Small intestine (tissue), 7 donors: ENCODE measurements around the gene CDC7. TPM values are rescaled to one million over a fixed set of nuclear protein-coding genes. Genes with fewer than 3 reads are reported as not detected.
A peak's percentile ranks its signal among the peaks of the same experiment; 100 is the strongest.

Experiments used
- DNase-seq, 2 donors: peaks; one replicate each; pipeline versions ENCODE4 v3.0.0 to v3.0.0-alpha.2; 2013
- FAIRE-seq: peaks from 2 replicates; lab custom pipeline; 2012; peaks lifted over from hg19 to GRCh38; lab: Jason Lieb, UNC
- H3K27ac ChIP-seq, 3 donors: one replicate each; pipeline ENCODE4 v1.5.1; 2013; ENCODE audit warnings: low read length in 2 of 3, mild to moderate bottlenecking in 2 of 3, control low read depth in 1 of 3, inconsistent platforms in 1 of 3, low read depth in 1 of 3, moderate library complexity in 1 of 3
- H3K27me3 ChIP-seq, 3 donors: one replicate each; pipeline ENCODE4 v1.6.1; 2013; ENCODE audit warnings: low read length in 3 of 3, inconsistent platforms in 1 of 3; ENCODE audit not compliant: control insufficient read depth in 3 of 3, insufficient read depth in 3 of 3
- H3K36me3 ChIP-seq, 3 donors: one replicate each; pipeline ENCODE4 v1.6.1; 2013; ENCODE audit warnings: low read length in 3 of 3, inconsistent platforms in 1 of 3, low read depth in 1 of 3, mild to moderate bottlenecking in 1 of 3, moderate library complexity in 1 of 3; ENCODE audit not compliant: control insufficient read depth in 3 of 3, insufficient read depth in 2 of 3
- H3K4me1 ChIP-seq, 3 donors: one replicate each; pipeline ENCODE4 v1.6.1; 2013; ENCODE audit warnings: low read length in 2 of 3, inconsistent platforms in 1 of 3, low read depth in 1 of 3, mild to moderate bottlenecking in 1 of 3, moderate library complexity in 1 of 3; ENCODE audit not compliant: control insufficient read depth in 3 of 3, insufficient read depth in 2 of 3
- H3K4me3 ChIP-seq, 3 donors: one replicate each; pipeline ENCODE4 v1.5.1; 2013; ENCODE audit warnings: low read length in 3 of 3, control low read depth in 1 of 3, inconsistent platforms in 1 of 3, low read depth in 1 of 3, mild to moderate bottlenecking in 1 of 3, moderate library complexity in 1 of 3
- H3K9me3 ChIP-seq, 2 donors: one replicate each; pipeline ENCODE4 v1.6.1; 2013; ENCODE audit warnings: low read depth in 1 of 2, low read length in 1 of 2; ENCODE audit not compliant: control insufficient read depth in 2 of 2, insufficient read depth in 1 of 2
- WGBS, 3 donors: extraction: QIAGEN DNeasy Blood & Tissue Kit; methylation state at CpG; one replicate each; pipeline ENCODE4 v1.1.7; 2013; 5-methylcytosine and 5-hydroxymethylcytosine counted together
- polyA plus RNA-seq, 4 donors: library from polyadenylated mRNA; stranded (reverse) in 3 of 4; unstranded in 1 of 4; fragments of 200-250 nt in 3 of 4; fragments of 120-200 nt in 1 of 4; gene quantifications; one replicate each; pipeline versions ENCODE4 v1.2.1 to v1.2.3, GENCODE V29; 2013
- donor health status: healthy with polysubstance abuse.
- donor health status: control.
- donor health status: control.
- donor health status: Bipolar disorder and iron deficiency.
- donor health status: healthy.

CDC7 gene
- polyA plus RNA-seq, 4 donors, result 0.27 to 9.4 (median 3.5) TPM

DNA sequence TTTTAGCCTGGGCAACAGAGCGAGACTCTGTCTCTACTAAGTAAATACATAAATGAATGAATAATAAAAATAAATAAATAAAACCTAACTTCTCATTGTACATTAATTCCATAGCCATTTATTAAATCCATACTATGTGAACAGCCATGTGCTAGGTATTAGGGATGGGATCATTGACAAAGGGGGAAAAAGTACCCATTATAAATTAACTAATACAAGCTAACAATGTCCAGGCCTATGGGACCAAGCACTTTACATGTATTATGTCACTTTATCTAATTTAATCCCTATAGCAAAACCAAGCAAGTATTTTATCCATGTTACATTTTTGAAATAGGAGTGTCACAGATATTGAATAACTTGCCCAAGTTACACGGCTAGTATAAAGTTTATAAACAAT lies 2.6 kb upstream of the CDC7 start:
- Histone ChIP-seq H3K9me3 (no peaks in the 10 kb centered on the region), H3K4me1 (peaks cover 0 to 4% (median 0%) of the 10 kb centered on the region in 3 donors), H3K27me3 (no peaks in the 10 kb centered on the region), H3K4me3 (no peak overlapping the region), H3K27ac (no peak overlapping the region), H3K36me3 (no peaks in the 10 kb centered on the region)
- DNase-seq, result no peak
- FAIRE-seq, result no peak
- 93 to 97% (median 95%) methylated on average over 2 of the region's 2 CpGs for WGBS, 3 donors

- Histone ChIP-seq H3K27ac (no peak overlapping the region), H3K27me3 (no peaks in the 10 kb centered on the region), H3K4me3 (no peak overlapping the region), H3K9me3 (no peaks in the 10 kb centered on the region), H3K36me3 (no peaks in the 10 kb centered on the region), H3K4me1 (peaks cover 0 to 4% (median 0%) of the 10 kb centered on the region in 3 donors)
- WGBS, 3 donors, result 94 to 96% (median 95%) methylated on average over 6 of the region's 6 CpGs
- FAIRE-seq, result no peak
- no peak for DNase-seq
Observed at GRCh38 chr1:91498498-91499245, 2.0 kb upstream of the CDC7 start.

DNA sequence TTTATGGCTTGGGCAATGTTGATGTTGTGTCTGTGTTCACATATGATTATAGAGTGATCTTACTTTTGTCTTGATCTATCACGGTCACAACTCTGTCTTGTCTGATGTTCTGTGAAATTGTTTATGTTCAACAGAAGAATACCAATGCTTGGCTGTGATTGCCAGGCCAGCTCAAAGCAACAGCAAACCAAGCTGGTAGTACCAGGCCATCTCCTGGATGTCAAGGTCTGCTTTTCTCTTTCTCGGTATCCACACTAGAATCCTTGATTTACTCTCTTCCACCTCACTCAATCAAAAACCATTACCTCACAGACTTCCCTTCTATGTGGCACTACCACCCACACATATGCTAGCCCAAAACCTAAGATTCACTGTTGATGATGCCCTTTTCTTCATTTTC lies 1.3 kb upstream of the CDC7 start:
- Histone ChIP-seq H3K27ac (no peak overlapping the region), H3K4me1 (peaks cover 0 to 4% (median 0%) of the 10 kb centered on the region in 3 donors), H3K4me3 (no peak overlapping the region), H3K36me3 (no peaks in the 10 kb centered on the region), H3K9me3 (no peaks in the 10 kb centered on the region), H3K27me3 (no peaks in the 10 kb centered on the region)
- FAIRE-seq (no peak), DNase-seq (no peak)
- 97 to 99% (median 98%) methylated on average over 2 of the region's 2 CpGs for WGBS, 3 donors

- Histone ChIP-seq H3K27ac (peak overlapping the region in 2 of 3 donors; percentile 89 to 95), H3K9me3 (no peaks in the 10 kb centered on the region), H3K4me3 (peak overlapping the region; percentile 58 to 72 (median 58)), H3K4me1 (peaks cover 0 to 4% (median 0%) of the 10 kb centered on the region in 3 donors), H3K36me3 (no peaks in the 10 kb centered on the region), H3K27me3 (no peaks in the 10 kb centered on the region)
- WGBS, 3 donors, result 19 to 25% (median 22%) methylated on average over 14 of the region's 14 CpGs
- DNase-seq (no peak), FAIRE-seq (no peak)
Observed at GRCh38 chr1:91499904-91500755, 521 bp upstream of the CDC7 start.

- Histone ChIP-seq H3K27me3 (no peaks in the 10 kb centered on the region), H3K4me1 (peaks cover 0 to 4% (median 0%) of the 10 kb centered on the region in 3 donors), H3K36me3 (no peaks in the 10 kb centered on the region), H3K27ac (peak overlapping the region in 2 of 3 donors; percentile 89 to 95), H3K9me3 (no peaks in the 10 kb centered on the region), H3K4me3 (peak overlapping the region; percentile 58 to 72 (median 58))
- FAIRE-seq (no peak), DNase-seq (peak in 1 of 2 donors; percentile 10)
- 0 to 1% (median 1%) methylated on average over 9 of the region's 9 CpGs for WGBS, 3 donors
Observed at GRCh38 chr1:91501523-91501851, 836 bp downstream of the CDC7 start.

- H3K9me3 ChIP-seq, result no peaks in the 10 kb centered on the region
- peaks cover 0 to 4% (median 0%) of the 10 kb centered on the region in 3 donors for H3K4me1 ChIP-seq
- H3K36me3 ChIP-seq, result no peaks in the 10 kb centered on the region
- H3K4me3 ChIP-seq, result peak overlapping the region in 1 of 3 donors; percentile 72
- FAIRE-seq (no peak), DNase-seq (peak in 1 of 2 donors; percentile 6)
- H3K27ac ChIP-seq, result peak overlapping the region in 1 of 3 donors; percentile 89
- H3K27me3 ChIP-seq, result no peaks in the 10 kb centered on the region
- 12 to 27% (median 21%) methylated on average over 5 of the region's 5 CpGs for WGBS, 3 donors
Observed at GRCh38 chr1:91501971-91502671, 1.5 kb downstream of the CDC7 start.

DNA sequence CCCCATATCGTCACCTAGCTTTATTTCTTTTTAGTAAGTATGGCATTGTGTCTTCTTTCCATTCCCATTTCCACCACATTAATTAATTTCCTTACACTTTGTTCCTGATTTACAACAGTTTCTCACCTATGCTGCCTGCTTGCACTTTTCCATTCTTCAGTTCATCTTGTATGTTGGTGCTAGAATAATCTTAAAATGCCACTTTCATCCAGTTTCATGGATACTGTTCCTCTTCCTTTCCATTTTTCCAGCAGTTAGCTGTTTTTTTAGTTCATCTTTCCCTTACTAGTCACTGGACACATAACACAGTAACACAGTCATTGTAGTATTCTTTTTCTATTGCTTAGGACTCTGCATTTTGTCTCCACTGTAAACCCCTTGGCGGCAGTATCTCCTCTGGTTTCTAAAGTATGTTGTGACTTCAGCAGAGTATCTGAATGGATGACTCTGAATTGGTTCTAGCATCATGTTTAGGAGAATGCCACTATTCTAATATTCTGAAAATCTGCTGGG lies 2.1 kb downstream of the CDC7 start:
- Histone ChIP-seq H3K27me3 (no peaks in the 10 kb centered on the region), H3K4me1 (peaks cover 0 to 4% (median 0%) of the 10 kb centered on the region in 3 donors), H3K9me3 (no peaks in the 10 kb centered on the region), H3K4me3 (no peak overlapping the region), H3K36me3 (no peaks in the 10 kb centered on the region), H3K27ac (no peak overlapping the region)
- 54 to 70% (median 65%) methylated on average over 2 of the region's 2 CpGs for WGBS, 3 donors
- DNase-seq (no peak), FAIRE-seq (no peak)

DNA sequence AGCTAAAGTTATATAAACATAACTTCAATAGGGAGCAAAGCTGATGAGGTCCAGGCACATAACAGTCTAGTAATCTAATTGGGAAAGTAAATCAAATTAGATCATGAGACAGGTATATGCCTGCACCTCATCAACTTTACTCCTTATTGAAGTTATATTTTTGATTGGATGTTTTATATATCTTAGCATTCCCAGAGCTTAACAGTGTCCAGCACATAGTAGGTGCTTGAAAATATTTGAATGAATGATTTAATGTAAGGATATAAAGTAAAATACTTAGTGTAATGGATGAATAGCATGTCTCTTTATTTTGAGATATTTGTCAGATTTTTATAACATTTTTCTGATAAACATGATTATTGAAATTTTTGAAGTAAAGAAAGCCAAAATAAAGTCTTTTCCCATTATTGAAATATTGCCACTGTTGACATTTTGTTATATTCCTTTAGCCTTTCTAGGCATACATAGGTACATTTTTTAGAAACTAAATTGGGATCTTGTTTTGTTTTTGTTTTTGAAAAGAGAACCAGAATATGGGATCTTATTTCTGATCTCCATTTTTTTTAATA lies 2.8 kb downstream of the CDC7 start:
- Histone ChIP-seq H3K4me3 (no peak overlapping the region), H3K27me3 (no peaks in the 10 kb centered on the region), H3K27ac (no peak overlapping the region), H3K4me1 (peaks cover 0 to 4% (median 0%) of the 10 kb centered on the region in 3 donors), H3K9me3 (no peaks in the 10 kb centered on the region), H3K36me3 (no peaks in the 10 kb centered on the region)
- FAIRE-seq (peak; percentile 10), DNase-seq (no peak)
